Fibroblast of the aortic adventitia (primary cell): ENCODE data around the gene DDHD1. TPM values are rescaled to one million over a fixed set of nuclear protein-coding genes. Genes with fewer than 3 reads are reported as not detected.

Source experiments
- DNase-seq: peaks from one replicate; pipeline ENCODE4 v3.0.0-alpha.2; 2010; ENCODE audit warnings: low read depth
- H3K4me3 ChIP-seq: 2 replicates; pipeline ENCODE4 v1.5.1; 2011; ENCODE audit warnings: low read depth, mild to moderate bottlenecking, control low read depth, low read length, moderate library complexity
- CTCF ChIP-seq: IDR thresholded peaks from 2 replicates; pipeline ENCODE4 v1.5.1; 2011; ENCODE audit warnings: mild to moderate bottlenecking, low read length, control low read depth, inconsistent platforms; ENCODE audit not compliant: insufficient read depth
- total RNA-seq: library from RNA; depleted of rRNA; stranded (reverse); fragments of >200 nt; gene quantifications from 2 replicates; pipeline ENCODE4 v1.2.3, GENCODE V29; 2012; ENCODE audit warnings: low replicate concordance

Gene DDHD1
- total RNA-seq, 1 donor: 47.8 TPM

- no peak overlapping the region for H3K4me3 ChIP-seq
- TF ChIP-seq CTCF: no peak
- no peak for DNase-seq
Measured at GRCh38 chr14:53034688-53035230, 118.4 kb downstream of the DDHD1 start.

- no peak for DNase-seq
- TF ChIP-seq CTCF: no peak
- H3K4me3 ChIP-seq: no peak overlapping the region
Measured at GRCh38 chr14:53034036-53034435, 119.1 kb downstream of the DDHD1 start.

GRCh38 chr14:53032838-53033390, 120.2 kb downstream of the DDHD1 start:
- no peak for TF ChIP-seq CTCF
- H3K4me3 ChIP-seq: no peak overlapping the region
- DNase-seq: no peak

- TF ChIP-seq CTCF: no peak
- DNase-seq: peak; percentile 94
- no peak overlapping the region for H3K4me3 ChIP-seq
Measured at GRCh38 chr14:53032161-53032803, 120.8 kb downstream of the DDHD1 start.

GRCh38 chr14:53027562-53027961, 125.6 kb downstream of the DDHD1 start:
- H3K4me3 ChIP-seq: no peak overlapping the region
- TF ChIP-seq CTCF: no peak
- DNase-seq: no peak

- no peak for TF ChIP-seq CTCF
- DNase-seq: no peak
- no peak overlapping the region for H3K4me3 ChIP-seq
Measured at GRCh38 chr14:53027041-53027440, 126.1 kb downstream of the DDHD1 start.

GRCh38 chr14:53023325-53023724, 129.8 kb downstream of the DDHD1 start:
- DNase-seq: no peak
- no peak overlapping the region for H3K4me3 ChIP-seq

More at GRCh38 chr14:53023325-53023724, 129.8 kb downstream of the DDHD1 start:
- no peak for TF ChIP-seq CTCF
